WTC11 (cell line): ENCODE data around the gene LDLR.

Source experiments
- ATF3 ChIP-seq: sonication (generic); formaldehyde crosslinking; conservative IDR thresholded peaks from 2 replicates; pipeline ENCODE4 v1.8.1; 2022; ENCODE audit warnings: mild to moderate bottlenecking, missing genetic modification reagents
- CTCF ChIP-seq: fragments of 200-600 bp; IDR thresholded peaks from 2 replicates; pipeline ENCODE4 v1.8.0; 2022; ENCODE audit warnings: antibody characterized with exemption
- GABPB1 ChIP-seq: sonication (generic); formaldehyde crosslinking; IDR thresholded peaks from 2 replicates; pipeline ENCODE4 v1.8.1; 2023; ENCODE audit warnings: mild to moderate bottlenecking, missing genetic modification reagents
- MAX ChIP-seq: sonication (generic); formaldehyde crosslinking; IDR thresholded peaks from 2 replicates; pipeline ENCODE4 v1.8.0; 2022; ENCODE audit warnings: mild to moderate bottlenecking, missing genetic modification reagents
- NFE2L1 ChIP-seq: sonication (generic); formaldehyde crosslinking; IDR thresholded peaks from 2 replicates; pipeline ENCODE4 v1.8.1; 2023; ENCODE audit warnings: missing genetic modification reagents
- NFYB ChIP-seq: sonication (generic); formaldehyde crosslinking; conservative IDR thresholded peaks from 2 replicates; pipeline ENCODE4 v1.8.0; 2022; ENCODE audit warnings: low read depth, missing genetic modification reagents
- SMAD3 ChIP-seq: sonication (generic); formaldehyde crosslinking; IDR thresholded peaks from 2 replicates; pipeline ENCODE4 v1.8.0; 2022; ENCODE audit warnings: missing genetic modification reagents, mild to moderate bottlenecking, borderline replicate concordance
- USF2 ChIP-seq: sonication (generic); formaldehyde crosslinking; IDR thresholded peaks from 2 replicates; pipeline ENCODE4 v1.8.1; 2023; ENCODE audit warnings: mild to moderate bottlenecking, missing genetic modification reagents, moderate library complexity
- ZNF219 ChIP-seq: sonication (generic); formaldehyde crosslinking; IDR thresholded peaks from 2 replicates; pipeline ENCODE4 v1.8.0; 2023; ENCODE audit warnings: missing genetic modification reagents, mild to moderate bottlenecking, borderline replicate concordance
- ZNF263 ChIP-seq: sonication (generic); formaldehyde crosslinking; IDR thresholded peaks from 2 replicates; pipeline ENCODE4 v1.8.1; 2022; ENCODE audit warnings: low read depth, mild to moderate bottlenecking, moderate library complexity, missing genetic modification reagents
- TF ChIP-seq, protein P1 (sequence below): sonication (generic); formaldehyde crosslinking; IDR thresholded peaks from 2 replicates; pipeline ENCODE4 v1.8.0; 2022; ENCODE audit warnings: mild to moderate bottlenecking, missing genetic modification reagents
- TF ChIP-seq, protein P2 (sequence below): sonication (generic); formaldehyde crosslinking; IDR thresholded peaks from 2 replicates; pipeline ENCODE4 v1.8.0; 2023; ENCODE audit warnings: missing genetic modification reagents, mild to moderate bottlenecking, borderline replicate concordance

DNA sequence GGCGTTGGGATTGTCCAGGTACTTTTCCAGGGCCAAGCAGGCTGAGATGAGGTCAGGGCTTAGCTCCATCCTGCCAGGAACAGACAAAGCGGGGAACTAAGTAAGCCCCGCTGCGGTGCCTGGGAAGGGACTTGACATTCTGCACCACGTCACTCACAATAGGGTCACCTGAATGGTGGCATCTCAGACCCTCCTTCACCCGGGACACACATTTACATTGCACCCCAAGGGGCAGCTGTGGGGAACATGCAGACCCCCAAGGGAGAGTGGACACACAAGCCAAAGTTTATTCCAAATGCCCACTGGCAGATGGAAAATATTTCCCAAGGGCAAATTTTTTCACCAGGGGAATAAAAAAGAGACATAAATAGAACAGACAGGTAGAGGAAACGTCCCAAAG lies 86.7 kb downstream of the LDLR start:
- TF ChIP-seq NFYB (CRISPR knock-in tag) (no peak), CTCF (no peak), ZNF219 (CRISPR knock-in tag) (no peak), NFE2L1 (CRISPR knock-in tag) (no peak), GABPB1 (CRISPR knock-in tag) (no peak), SMAD3 (CRISPR knock-in tag) (no peak), USF2 (no peak), ATF3 (CRISPR knock-in tag) (no peak), ZNF263 (no peak), MAX (CRISPR knock-in tag) (no peak)
- TF ChIP-seq, protein P1, sequence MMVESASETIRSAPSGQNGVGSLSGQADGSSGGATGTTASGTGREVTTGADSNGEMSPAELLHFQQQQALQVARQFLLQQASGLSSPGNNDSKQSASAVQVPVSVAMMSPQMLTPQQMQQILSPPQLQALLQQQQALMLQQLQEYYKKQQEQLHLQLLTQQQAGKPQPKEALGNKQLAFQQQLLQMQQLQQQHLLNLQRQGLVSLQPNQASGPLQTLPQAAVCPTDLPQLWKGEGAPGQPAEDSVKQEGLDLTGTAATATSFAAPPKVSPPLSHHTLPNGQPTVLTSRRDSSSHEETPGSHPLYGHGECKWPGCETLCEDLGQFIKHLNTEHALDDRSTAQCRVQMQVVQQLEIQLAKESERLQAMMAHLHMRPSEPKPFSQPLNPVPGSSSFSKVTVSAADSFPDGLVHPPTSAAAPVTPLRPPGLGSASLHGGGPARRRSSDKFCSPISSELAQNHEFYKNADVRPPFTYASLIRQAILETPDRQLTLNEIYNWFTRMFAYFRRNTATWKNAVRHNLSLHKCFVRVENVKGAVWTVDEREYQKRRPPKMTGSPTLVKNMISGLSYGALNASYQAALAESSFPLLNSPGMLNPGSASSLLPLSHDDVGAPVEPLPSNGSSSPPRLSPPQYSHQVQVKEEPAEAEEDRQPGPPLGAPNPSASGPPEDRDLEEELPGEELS: no peak
- TF ChIP-seq, protein P2, sequence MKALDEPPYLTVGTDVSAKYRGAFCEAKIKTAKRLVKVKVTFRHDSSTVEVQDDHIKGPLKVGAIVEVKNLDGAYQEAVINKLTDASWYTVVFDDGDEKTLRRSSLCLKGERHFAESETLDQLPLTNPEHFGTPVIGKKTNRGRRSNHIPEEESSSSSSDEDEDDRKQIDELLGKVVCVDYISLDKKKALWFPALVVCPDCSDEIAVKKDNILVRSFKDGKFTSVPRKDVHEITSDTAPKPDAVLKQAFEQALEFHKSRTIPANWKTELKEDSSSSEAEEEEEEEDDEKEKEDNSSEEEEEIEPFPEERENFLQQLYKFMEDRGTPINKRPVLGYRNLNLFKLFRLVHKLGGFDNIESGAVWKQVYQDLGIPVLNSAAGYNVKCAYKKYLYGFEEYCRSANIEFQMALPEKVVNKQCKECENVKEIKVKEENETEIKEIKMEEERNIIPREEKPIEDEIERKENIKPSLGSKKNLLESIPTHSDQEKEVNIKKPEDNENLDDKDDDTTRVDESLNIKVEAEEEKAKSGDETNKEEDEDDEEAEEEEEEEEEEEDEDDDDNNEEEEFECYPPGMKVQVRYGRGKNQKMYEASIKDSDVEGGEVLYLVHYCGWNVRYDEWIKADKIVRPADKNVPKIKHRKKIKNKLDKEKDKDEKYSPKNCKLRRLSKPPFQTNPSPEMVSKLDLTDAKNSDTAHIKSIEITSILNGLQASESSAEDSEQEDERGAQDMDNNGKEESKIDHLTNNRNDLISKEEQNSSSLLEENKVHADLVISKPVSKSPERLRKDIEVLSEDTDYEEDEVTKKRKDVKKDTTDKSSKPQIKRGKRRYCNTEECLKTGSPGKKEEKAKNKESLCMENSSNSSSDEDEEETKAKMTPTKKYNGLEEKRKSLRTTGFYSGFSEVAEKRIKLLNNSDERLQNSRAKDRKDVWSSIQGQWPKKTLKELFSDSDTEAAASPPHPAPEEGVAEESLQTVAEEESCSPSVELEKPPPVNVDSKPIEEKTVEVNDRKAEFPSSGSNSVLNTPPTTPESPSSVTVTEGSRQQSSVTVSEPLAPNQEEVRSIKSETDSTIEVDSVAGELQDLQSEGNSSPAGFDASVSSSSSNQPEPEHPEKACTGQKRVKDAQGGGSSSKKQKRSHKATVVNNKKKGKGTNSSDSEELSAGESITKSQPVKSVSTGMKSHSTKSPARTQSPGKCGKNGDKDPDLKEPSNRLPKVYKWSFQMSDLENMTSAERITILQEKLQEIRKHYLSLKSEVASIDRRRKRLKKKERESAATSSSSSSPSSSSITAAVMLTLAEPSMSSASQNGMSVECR (CRISPR knock-in tag): no peak
